ENCODE measurements around the gene FAM193A.
"Not testable (repeated sequence)": the region's sequence is repeated elsewhere in the genome, so short reads cannot be mapped to it uniquely, and the experiment has no call there.

The FAM193A gene

GRCh38 chr4:2754848-2755819 is 218.7 kb downstream of the FAM193A start:
- no peak for DNase-seq (ENCODE audit: low read depth)

GRCh38 chr4:2755821-2756690 is 219.6 kb downstream of the FAM193A start, which contains the start of gene TNIP2:
TSS of gene TNIP2 (minus strand) at chr4:2756336. CDS start at chr4:2756289, 47 bp downstream.
- DNase-seq (ENCODE audit: low read depth), result peak; percentile 63

GRCh38 chr4:2756691-2757350 is 220.4 kb downstream of the FAM193A start:
- DNase-seq (ENCODE audit: low read depth), result no peak

GRCh38 chr4:2757426-2757825 is 221.0 kb downstream of the FAM193A start:
- no peak for DNase-seq (ENCODE audit: low read depth)

GRCh38 chr4:2761035-2761923 is 224.8 kb downstream of the FAM193A start:
- DNase-seq (ENCODE audit: low read depth), result no peak

- DNase-seq (ENCODE audit: low read depth), result no peak
Measured at GRCh38 chr4:2762048-2762447, 225.6 kb downstream of the FAM193A start.

GRCh38 chr4:2762486-2763370 is 226.3 kb downstream of the FAM193A start:
- DNase-seq (ENCODE audit: low read depth), result not testable (repeated sequence)

- DNase-seq (ENCODE audit: low read depth), result no peak
Measured at GRCh38 chr4:2763511-2763967, 227.1 kb downstream of the FAM193A start.

- DNase-seq (ENCODE audit: low read depth), result no peak
Measured at GRCh38 chr4:2765832-2766526, 229.5 kb downstream of the FAM193A start.

- no peak for DNase-seq (ENCODE audit: low read depth)
Measured at GRCh38 chr4:2767046-2767704, 230.7 kb downstream of the FAM193A start.

GRCh38 chr4:2767705-2768074 is 231.2 kb downstream of the FAM193A start:
- DNase-seq (ENCODE audit: low read depth), result no peak

- DNase-seq (ENCODE audit: low read depth), result no peak
Measured at GRCh38 chr4:2768124-2768523, 231.7 kb downstream of the FAM193A start.

GRCh38 chr4:2768921-2769336 is 232.5 kb downstream of the FAM193A start:
- no peak for DNase-seq (ENCODE audit: low read depth)

GRCh38 chr4:2771264-2771663 is 234.8 kb downstream of the FAM193A start:
- no peak for DNase-seq (ENCODE audit: low read depth)

GRCh38 chr4:2780643-2781042 is 244.2 kb downstream of the FAM193A start:
- DNase-seq (ENCODE audit: low read depth), result not testable (repeated sequence)

GRCh38 chr4:2781911-2782310 is 245.5 kb downstream of the FAM193A start:
- no peak for DNase-seq (ENCODE audit: low read depth)
